Measurements from ENCODE around the gene EBPL.
A peak's percentile ranks its signal among the peaks of the same experiment; 100 is the strongest.
"Not testable (repeated sequence)": the region's sequence is repeated elsewhere in the genome, so short reads cannot be mapped to it uniquely, and the experiment has no call there.

Gene EBPL

DNA sequence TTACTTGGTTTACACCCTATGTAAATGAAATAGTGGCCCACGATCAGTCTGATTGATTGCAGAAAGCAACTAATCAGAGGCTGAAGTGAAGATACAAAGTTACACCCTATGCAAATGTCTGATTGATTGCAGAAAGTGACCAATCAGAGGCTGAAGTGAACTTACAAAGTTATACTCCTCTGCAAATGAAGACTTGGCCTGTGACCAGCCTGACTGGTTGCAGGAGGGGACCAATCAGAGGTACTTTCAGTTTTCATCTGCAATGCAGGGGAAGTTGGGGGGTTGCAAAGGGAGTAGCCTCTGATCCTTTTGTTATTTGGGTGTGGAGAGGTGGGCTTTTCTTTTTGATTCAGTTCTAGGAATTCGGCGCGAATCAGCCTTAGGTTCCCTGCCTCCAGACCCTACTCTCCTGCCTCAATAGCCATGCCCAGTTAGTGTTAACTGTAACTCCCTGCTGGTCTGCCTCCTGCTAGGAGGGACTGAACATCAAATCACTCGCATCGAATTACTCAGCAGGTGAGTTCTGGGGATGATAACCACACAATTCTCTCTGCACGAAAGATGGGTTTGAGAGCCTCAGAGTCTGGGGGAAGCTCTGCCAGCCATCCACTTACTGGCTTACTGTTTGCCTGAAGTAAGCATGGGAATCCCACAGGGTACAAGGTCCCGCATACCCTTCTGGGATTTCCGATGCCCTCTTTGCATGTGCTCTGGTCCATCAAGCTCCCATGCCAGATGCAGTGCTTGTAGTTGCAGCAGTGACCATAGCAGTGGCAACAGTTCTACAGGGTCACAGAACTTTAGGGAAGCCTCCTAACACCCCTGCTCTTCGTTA is 55.5 kb downstream of the EBPL start:
- DNase-seq (ENCODE audit: low read depth in 2 of 2) = no peak

DNA sequence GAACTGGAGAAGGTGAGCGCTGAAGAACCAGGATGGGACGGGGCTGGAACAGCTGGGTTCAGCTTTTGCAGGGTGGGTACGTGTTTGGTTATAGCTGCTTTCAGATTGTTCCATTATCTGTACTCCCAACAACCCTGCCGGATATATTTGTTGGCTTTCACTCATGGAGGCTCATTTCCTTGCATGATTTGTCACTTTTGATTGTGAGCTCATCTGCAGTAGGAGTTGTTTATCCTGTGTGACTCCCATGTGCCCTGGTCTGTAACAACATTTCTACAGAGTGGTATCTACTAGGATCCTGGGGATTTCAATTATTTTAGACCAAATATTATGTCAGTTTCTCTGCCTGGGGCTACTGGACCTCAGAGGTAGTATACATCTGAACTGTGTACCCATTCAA is 57.6 kb downstream of the EBPL start:
- DNase-seq (ENCODE audit: low read depth in 2 of 2) = no peak

DNA sequence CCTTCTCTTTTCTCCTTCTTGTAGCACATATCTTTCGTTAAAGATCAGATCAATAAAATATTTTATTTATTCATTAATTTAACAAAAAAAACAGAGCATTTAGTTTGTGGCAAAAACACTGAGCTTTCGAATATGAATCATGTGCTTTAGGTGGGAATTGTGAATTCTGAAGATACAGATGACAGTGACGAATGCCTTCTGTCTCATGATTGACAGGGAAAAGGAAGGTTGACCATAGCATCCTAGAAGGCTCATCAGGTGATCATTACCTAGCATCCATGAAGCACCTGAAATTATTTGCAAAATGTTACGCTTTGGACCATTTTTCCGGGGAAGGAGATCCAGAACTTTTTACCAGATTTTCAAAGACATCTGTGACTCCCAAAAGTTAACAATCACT is 59.1 kb downstream of the EBPL start:
- DNase-seq (ENCODE audit: low read depth in 2 of 2) = no peak

DNA sequence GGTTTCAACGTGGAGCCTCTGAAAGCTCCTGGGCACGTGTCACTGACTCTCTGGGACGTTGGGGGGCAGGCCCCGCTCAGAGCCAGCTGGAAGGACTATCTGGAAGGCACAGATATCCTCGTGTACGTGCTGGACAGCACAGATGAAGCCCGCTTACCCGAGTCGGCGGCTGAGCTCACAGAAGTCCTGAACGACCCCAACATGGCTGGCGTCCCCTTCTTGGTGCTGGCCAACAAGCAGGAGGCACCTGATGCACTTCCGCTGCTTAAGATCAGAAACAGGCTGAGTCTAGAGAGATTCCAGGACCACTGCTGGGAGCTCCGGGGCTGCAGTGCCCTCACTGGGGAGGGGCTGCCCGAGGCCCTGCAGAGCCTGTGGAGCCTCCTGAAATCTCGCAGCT is 60.7 kb downstream of the EBPL start:
- DNase-seq (ENCODE audit: low read depth in 2 of 2) = no peak

DNA sequence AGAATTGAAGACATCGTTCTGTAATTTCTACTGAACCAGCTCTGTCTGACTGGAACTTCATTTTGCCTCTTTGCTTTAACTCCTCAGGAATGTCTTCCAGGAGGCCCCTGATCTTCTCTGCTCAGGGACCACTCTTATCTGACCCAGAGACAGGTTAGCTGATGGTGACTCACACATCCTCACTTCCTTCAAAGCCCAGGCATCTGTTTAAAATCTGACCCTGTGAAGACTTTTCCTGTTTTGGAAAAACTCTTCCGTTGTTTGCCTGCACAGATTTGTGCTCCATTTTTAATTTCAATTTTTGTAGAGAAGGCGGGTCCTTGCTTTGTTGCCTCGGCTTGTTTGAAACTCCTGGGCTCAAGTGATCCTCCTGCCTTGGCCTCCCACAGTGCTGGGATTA is 61.3 kb downstream of the EBPL start:
- no peak for DNase-seq (ENCODE audit: low read depth in 2 of 2)

DNA sequence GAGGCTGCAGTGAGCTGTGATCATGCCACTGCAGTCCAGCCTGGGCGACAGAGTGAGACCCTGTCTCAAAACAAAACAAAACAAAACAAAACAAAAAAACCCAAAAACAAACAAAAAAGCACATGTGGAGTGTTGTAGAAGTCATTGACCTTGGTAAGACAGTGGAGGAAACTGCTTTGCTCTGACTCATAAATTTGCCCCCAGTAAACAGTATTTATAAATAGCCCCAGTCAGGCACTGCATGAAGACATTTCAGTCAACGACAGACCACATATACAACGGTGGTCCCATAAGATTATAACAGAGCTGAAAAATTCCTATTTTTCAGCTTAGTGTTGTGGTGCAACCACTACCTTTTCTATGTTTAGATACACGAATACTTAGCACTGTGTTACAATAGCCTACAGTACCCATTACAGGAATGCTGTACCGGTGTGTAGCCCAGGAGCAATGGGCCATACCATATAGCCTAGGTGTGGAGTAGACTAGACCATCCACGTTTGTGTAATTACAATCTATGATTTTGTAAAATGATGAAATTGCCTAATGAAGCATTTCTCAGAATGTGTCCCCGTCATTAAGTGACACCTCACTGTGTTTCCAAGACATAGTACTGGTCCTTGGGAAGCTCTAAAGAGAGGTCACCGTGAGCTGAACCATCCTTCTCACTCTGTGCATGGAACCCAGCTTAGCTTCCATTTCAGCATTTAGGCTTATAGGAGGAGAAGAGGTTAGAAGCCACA is 61.9 kb downstream of the EBPL start:
- no peak for DNase-seq (ENCODE audit: low read depth in 2 of 2)

DNA sequence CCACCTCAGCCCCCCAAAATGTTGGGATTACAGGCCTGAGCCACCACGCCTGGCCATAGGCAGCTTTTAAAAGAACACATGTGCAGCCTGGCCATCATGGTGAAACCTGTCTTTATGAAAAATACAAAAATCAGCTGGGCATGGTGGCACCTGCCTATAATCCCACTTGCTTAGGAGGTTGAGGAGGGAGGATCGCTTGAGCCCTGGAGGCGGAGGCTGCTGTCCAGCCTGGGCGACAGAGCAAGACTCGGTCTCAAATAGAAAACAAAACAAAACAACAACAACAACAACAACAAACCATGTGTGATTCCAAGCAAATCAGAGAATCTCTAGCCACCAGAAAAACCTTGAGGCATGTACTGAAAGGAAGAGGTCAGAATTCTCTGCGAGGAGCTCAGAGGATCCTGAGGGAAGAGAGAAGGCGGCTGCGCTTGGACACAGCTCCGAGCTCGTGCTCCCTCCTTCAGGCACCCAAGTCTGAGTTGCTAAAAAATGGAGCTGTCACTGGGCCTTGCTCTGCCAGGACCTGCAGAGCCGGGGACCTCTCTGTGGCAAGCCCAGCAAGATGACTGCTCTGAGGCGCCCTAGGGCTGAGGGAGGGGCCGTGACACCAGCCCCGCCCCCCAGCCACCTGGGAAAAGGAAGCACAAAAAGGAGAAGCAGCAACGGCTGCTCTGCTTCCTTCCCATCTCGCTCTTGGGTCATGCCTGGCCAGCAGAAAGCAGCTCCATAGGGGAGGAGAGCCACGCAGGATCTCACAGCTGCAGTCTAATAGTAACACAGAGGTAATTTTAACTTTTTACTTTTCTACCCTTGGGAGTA is 63.2 kb downstream of the EBPL start, which contains the start of gene ARL11:
Gene ARL11 (plus strand): TSS at position 677 of the 822 bp plus-strand sequence. CDS start 1,941 bp downstream, outside the sequence.
- peak; percentile 41 to 51 for DNase-seq (ENCODE audit: low read depth in 2 of 2)

DNA sequence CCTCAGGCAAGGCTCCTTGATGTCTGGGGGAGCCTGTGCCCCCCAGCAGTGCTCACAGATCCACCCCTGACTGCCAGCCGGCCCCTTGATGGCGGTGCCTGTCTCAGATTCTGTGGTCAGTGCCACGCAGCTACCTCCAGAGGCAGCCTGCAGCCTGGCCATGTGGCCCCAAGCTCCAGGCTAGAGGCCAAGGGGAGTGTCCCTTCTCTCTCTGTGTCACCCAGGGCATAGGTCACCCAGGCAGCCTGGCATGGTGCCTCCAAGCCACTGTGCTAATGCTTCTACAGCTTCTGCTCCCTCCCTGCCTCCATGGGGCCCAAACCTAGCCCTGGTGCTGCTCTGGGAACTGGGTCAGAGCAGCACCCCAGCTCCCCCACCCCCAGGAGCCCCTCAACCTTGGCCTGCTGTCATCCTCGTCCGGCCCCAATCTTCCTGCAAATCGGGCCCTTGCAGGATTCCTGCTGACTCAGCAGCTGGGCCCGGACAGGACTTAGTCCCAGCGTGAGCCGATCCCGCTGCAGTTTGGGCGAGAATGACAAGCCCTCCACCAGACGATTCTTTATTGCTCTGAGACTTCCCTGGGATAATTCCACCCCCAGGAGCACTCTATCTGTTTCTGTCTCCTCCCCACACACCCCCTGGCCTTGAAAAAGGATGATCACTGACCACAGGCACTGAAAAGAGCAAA is 65.8 kb downstream of the EBPL start:
- DNase-seq (ENCODE audit: low read depth in 2 of 2) = no peak

DNA sequence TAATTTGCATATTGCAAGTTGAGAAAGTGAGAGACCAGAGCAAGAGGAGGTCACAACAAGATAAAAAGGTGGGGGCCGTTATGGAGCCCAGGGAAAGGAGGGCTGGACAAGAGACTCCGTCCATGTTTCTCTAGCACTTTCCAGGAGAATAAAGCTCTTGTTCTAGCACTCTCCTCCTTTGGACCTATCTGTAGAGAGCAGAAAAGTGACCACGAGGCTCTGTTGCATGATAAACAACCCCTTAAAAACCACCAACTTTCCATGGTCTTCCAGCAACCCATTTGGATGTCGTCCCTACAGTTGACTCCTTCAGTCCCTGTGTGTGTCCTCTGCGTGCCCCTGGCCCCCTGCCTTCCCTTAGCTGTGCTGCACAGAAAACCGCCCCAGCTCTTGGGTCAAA is 67.1 kb downstream of the EBPL start:
- DNase-seq (ENCODE audit: low read depth in 2 of 2) = no peak

DNA sequence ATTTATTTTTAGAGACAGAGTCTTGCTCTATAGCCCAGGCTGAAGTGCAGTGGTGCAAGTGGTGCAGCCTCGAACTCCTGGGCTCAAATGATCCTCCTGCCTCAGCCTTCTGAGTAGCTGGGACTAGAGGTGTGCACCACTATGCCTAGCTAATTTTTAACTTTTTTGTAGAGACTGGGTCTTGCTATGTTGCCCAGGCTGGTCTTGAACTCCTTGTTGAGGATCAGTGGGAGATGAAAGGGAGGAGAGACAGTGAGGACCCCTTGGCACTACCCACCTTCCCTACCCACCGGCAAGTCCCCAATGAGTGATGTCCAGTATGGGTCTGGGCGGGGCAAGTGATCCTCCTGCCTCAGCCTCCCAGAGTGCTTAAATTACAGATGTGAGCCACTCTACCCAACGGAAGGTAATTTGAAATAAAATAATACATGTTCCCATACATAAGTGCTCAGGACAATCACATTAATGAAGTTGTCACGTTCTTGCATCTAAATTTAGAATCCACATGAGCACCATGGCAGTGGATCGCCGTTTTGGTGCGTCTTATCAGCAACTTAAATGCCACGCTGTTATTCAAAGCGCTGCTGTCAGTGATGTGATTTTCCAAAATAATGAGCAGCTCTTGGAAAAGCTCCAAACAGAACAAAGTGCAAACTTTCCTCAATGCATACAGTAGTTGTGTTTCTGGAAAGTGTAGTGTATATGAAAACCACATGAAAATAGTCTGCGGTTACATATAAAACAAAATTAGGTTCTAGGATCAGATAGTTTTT is 68.9 kb downstream of the EBPL start:
- no peak for DNase-seq (ENCODE audit: low read depth in 2 of 2)

DNA sequence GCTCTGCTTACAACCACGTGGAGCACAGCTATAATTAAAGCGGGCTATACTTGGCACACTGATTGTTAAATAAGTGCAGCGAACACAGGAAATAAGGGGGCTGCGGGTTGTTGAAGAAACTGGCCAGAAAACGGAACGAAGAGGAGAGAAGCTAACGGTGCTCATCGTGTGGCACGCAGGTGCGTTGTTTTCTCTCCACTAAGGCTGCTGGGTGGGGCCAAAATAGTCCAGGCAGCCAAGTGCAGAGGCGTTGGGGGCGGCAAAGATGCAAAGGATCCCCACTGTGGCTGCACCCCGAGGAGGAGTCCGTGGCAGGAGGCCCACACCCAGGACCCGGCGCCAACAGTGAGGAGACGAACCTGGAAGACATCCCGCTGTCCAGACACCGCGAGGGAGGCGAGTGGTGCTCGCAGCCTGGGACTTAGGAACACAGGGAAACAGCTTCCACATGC is 71.1 kb downstream of the EBPL start:
- DNase-seq (ENCODE audit: low read depth in 2 of 2) = no peak

DNA sequence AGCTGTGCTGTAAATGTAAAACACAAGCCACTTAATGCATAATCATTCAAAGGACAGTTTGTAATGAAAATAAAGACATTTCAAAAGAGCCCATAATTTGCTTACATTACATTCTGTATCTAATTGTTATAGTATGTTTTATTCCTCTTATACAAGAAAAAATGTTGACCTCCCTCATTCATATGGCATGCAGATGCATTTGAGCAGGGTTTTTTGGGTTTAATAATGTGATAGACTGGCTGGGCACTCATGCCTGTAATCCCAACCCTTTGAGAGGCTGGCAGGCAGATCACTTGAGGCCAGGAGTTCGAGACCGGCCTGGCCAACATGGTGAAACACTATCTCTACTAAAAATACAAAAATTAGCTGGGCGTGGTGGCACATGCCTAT is 74.6 kb downstream of the EBPL start:
- no peak for DNase-seq (ENCODE audit: low read depth in 2 of 2)

DNA sequence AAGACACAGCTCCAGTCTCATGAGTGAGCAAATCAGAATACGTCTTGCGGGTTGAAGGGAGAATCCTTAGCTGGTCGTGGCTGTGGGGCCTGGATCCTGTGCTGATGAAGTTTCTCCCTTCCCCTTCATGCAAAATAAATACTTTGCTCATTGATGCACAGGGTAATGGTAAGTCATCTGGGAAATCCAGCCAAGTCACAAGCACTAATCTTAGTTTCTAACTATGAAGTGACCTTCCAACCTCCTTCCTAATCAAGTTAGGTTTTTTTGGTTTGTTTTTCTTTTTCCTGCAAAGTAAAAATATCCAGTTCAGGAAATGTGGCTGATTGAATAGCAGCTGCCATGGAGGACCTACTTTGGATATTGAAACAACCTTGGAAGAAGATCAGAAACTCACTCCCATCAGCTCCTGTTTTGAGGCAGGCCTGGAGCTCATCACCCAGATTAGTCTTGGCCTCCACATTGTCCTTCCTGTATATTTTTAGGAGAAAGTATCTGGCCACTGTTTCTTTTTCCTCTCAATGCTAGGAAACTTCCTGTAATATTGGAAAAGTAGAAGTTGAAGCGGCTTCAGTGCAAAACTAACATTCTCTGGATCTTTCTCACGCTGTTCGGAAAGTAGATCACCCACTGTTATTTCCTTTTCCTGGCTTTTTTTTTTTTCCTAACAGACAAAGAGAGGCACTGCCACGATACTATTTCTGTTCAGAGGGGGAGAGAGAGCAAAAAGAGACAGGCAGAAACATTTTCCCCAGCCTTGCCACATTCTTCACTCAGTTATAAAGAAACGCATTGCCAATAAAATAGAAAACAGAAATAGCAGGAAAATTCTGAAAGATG is 75.2 kb downstream of the EBPL start:
- no peak for DNase-seq (ENCODE audit: low read depth in 2 of 2)

DNA sequence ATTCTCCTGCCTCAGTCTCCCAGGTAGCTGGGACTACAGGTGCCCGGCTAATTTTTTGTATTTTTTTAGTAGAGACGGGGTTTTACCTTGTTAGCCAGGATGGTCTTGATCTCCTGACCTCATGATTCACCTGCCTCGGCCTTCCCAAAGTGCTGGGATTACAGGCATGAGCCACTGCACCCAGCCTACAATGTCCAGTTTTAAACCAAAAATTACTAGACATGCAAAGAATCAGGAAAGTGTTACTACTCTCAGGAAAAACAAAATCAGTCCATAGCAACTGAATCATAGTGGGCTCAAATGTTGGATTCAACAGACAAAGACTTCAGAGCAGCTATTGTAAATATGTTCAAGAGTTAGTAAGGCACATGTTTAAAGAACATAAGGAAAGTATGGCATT is 79.2 kb downstream of the EBPL start:
- not testable (repeated sequence) for DNase-seq (ENCODE audit: low read depth in 2 of 2)
